ENCODE data around the gene RPAP3.

RPAP3 gene

DNA sequence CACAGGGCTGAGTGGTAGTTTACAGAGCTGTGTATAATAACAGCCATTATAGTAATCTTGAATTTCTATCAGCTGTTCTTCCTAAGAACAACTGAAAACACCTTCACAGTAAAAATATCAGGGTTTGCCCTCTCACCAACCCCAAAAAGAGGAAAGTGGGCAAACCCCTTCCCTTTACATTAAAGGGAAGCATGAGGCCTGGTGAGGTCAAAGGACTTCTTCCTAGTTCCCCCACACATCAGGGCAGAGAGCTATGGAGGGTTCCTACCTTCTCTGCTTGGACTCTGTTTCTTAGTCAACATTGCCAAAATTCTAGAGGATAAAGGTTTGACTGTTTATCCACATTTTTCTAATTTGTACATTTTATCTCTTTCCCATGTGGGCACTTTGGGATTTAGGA is 4.4 kb upstream of the RPAP3 start:
- DNase-seq (ENCODE audit: low spot score), result no peak
- TF ChIP-seq, protein P1, sequence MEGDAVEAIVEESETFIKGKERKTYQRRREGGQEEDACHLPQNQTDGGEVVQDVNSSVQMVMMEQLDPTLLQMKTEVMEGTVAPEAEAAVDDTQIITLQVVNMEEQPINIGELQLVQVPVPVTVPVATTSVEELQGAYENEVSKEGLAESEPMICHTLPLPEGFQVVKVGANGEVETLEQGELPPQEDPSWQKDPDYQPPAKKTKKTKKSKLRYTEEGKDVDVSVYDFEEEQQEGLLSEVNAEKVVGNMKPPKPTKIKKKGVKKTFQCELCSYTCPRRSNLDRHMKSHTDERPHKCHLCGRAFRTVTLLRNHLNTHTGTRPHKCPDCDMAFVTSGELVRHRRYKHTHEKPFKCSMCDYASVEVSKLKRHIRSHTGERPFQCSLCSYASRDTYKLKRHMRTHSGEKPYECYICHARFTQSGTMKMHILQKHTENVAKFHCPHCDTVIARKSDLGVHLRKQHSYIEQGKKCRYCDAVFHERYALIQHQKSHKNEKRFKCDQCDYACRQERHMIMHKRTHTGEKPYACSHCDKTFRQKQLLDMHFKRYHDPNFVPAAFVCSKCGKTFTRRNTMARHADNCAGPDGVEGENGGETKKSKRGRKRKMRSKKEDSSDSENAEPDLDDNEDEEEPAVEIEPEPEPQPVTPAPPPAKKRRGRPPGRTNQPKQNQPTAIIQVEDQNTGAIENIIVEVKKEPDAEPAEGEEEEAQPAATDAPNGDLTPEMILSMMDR (IDR thresholded peaks at IDR 0.05; ENCODE audit: extremely low read depth, missing control alignments), result no peak

DNA sequence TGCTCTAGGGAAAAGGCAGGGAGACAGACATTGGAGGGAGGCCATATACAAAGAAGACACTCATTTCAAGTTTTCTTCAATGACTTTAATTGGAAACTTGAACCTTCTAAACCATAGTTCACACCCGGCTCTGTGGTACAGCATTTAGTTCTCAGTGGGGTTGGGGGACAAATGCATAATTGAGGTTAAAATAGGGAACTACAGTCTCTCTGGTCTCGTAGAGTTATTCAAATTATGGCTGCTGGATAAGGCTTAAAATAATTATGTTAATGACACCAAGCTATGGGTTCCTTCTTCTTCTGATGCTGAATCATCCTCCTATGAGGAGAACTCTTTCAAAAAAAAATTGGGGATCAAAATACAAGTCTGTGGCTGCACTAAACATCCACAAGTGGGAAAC is 3.8 kb upstream of the RPAP3 start:
- TF ChIP-seq, protein P1 (IDR thresholded peaks at IDR 0.05; ENCODE audit: extremely low read depth, missing control alignments), result no peak
- no peak for DNase-seq (ENCODE audit: low spot score)

DNA sequence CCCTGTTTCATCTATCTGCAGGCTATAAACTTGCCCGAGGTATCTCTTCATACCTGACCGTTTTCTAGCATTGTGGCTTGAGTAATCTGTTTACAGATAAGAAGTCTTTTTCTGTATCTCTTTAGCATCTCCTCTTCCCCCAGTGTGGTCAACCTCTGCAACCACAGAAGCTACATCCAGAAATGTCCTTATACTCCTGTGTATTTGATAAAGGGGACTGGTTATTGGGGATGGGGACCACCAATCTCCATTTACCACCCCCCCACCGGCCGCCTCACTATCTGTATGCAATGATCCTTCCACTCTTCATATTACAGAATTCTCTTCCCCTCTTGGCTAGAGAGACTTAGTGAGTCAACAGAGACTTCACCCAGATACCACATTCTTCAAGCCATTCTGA is 3.4 kb upstream of the RPAP3 start:
- TF ChIP-seq, protein P1 (IDR thresholded peaks at IDR 0.05; ENCODE audit: extremely low read depth, missing control alignments), result no peak
- no peak for DNase-seq (ENCODE audit: low spot score)

DNA sequence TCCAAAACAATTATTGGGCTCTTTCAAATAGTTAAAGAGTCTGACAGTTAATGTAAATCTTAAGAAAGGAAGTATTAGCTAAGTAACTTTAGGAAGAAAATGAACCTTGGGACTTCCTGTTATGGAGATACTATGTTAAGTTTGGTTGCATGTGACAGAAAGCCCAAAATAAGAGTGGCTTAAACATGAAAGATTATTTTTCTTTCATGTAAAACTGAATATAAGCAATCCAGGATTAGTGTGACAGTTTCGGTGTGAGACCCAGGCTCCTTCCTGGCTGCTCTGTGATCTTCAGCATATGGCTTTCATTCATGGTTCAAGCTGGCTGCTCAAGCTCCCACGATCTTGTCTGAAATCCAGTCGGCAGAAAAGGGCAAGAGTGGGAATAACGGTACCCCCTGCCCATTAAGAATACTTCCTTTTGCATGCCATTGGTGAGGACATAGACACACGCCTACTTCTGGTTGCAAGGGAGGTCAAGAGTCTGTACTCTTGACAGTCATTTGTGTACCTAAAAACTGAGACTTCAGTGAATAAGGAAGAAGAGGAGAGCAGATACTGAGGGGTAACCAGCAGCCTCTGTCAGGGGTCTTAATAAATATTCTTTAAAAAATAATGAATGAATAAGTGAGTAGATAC is 2.2 kb upstream of the RPAP3 start:
- TF ChIP-seq, protein P1 (IDR thresholded peaks at IDR 0.05; ENCODE audit: extremely low read depth, missing control alignments), result no peak
- no peak for DNase-seq (ENCODE audit: low spot score)

DNA sequence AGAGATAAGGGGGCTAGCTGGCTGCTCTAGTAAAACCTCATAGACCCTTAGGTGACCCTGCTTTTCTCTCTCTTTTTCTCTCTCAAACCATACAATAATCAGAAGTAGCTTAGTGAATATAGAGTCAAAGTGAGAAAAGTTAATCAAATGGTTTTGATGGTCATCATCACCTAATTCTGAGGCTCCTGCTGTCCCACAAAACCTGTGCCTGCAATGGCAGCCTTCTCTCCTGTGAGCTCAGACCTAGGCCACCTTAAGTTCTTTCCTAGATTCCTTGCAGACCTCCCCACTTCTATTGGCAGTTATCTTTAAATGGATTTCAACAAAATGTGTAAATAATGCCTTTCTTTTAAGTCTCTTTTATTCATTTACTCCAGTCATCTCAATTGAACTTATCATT is 1.5 kb upstream of the RPAP3 start:
- DNase-seq (ENCODE audit: low spot score), result no peak
- TF ChIP-seq, protein P1 (IDR thresholded peaks at IDR 0.05; ENCODE audit: extremely low read depth, missing control alignments), result no peak

DNA sequence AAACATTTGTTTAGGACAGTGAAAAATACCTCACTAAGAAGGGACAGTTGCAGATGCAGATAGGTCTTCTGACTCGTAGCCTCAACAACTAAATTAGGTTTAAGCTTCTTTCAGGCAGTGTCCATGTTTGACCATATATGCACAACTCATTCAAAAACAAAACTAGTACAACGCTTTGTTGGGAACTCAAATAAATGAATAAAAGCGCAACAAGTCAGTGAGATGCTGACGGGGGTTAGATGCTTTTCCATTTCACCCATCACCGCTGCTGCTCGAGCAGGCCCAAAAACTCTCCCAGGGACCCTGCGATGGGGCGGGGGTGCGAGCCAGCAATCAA is 633 bp downstream of the RPAP3 start:
- no peak for DNase-seq (ENCODE audit: low spot score)
- TF ChIP-seq, protein P1 (IDR thresholded peaks at IDR 0.05; ENCODE audit: extremely low read depth, missing control alignments), result no peak

DNA sequence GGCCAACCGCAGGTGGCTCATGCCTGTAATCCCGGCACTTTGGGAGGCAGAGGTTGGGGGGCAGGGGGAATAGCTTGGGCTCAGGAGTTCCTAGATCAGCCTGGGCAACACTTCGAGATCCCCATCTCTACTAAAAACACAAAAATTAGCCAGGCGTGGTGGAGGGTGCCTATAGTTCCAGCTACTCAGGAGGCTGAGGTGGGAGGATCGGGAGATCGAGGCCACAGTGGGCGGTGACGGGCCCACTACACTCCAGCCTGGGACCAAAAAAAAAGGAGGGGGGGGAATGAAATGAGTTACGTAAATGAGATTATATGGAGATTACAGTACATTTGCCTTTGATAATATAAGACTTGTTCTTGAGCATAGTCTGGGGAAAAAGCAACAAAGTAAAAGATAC is 1.1 kb downstream of the RPAP3 start:
- no peak for DNase-seq (ENCODE audit: low spot score)
- TF ChIP-seq, protein P1 (IDR thresholded peaks at IDR 0.05; ENCODE audit: extremely low read depth, missing control alignments), result no peak

All from GM20000 (cell line).